Breast epithelium (tissue), 4 donors: ENCODE results near the gene GAPDH. TPM values are rescaled to one million over a fixed set of nuclear protein-coding genes. Genes with fewer than 3 reads are reported as not detected.
A peak's percentile ranks its signal among the peaks of the same experiment; 100 is the strongest.

ENCODE experiments used
- DNase-seq, 2 donors: peaks; one replicate each; pipeline ENCODE4 v3.0.0-alpha.2; 2019; ENCODE audit warnings: low spot score in 2 of 2
- H3K27ac ChIP-seq, 2 donors: fragments of 200-600 bp; sonication (generic) in 1 of 2; one replicate each; pipeline ENCODE4 v1.5.1; 2016 to 2019; ENCODE audit warnings: mild to moderate bottlenecking in 1 of 2
- H3K27me3 ChIP-seq, 2 donors: fragments of 200-600 bp; sonication (generic) in 1 of 2; one replicate each; pipeline versions ENCODE4 v1.5.1 to v1.6.0; 2017 to 2019; ENCODE audit warnings: control low read depth in 1 of 2, mild to moderate bottlenecking in 1 of 2
- H3K36me3 ChIP-seq: fragments of 200-600 bp; one replicate; pipeline ENCODE4 v1.5.1; 2019
- H3K4me1 ChIP-seq, 2 donors: fragments of 200-600 bp; sonication (generic); one replicate each; pipeline ENCODE4 v1.5.1; 2016 to 2019; ENCODE audit warnings: control low read depth in 1 of 2
- H3K4me3 ChIP-seq, 3 donors: fragments of 200-600 bp; sonication (generic); 1 replicate in 2 of 3; 2 replicates in 1 of 3; pipeline ENCODE4 v1.5.1; 2016 to 2019; ENCODE audit warnings: mild to moderate bottlenecking in 3 of 3, moderate library complexity in 2 of 3
- H3K9me3 ChIP-seq, 2 donors: fragments of 200-600 bp; sonication (generic) in 1 of 2; one replicate each; pipeline ENCODE4 v1.5.1; 2016 to 2019; ENCODE audit warnings: control low read depth in 1 of 2
- CTCF ChIP-seq, 3 donors: fragments of 450-650 bp; IDR thresholded peaks; one replicate each; pipeline ENCODE4 v1.5.1; 2016 to 2017; ENCODE audit warnings: antibody characterized with exemption in 3 of 3, mild to moderate bottlenecking in 3 of 3, moderate library complexity in 3 of 3
- POLR2A ChIP-seq: fragments of 450-650 bp; IDR thresholded peaks from one replicate; pipeline ENCODE4 v1.6.1; 2016; ENCODE audit warnings: antibody characterized with exemption, mild to moderate bottlenecking, moderate library complexity
- POLR2AphosphoS5 ChIP-seq, 3 donors: sonication (generic); formaldehyde crosslinking; IDR thresholded peaks; one replicate each; pipeline ENCODE4 v1.6.1; 2017; ENCODE audit warnings: antibody characterized with exemption in 3 of 3
- intact Hi-C: fragments of 100-400 bp; cut with DNase I; formaldehyde crosslinking; loops from one replicate; pipeline ENCODE4 v1.15.1; 2023; ENCODE audit warnings: low total_unique reads
- total RNA-seq, 3 donors: library from RNA; depleted of rRNA; stranded (reverse); fragments of >200 nt; gene quantifications; one replicate each; pipeline ENCODE4 v1.1.0, GENCODE V29; 2016

The GAPDH gene
- total RNA-seq, 3 donors from 2014 or later, result 1,134 to 1,818 (median 1,628) TPM

GRCh38 chr12:6550294-6551062 lies 16.2 kb downstream of the GAPDH start:
- H3K27ac ChIP-seq, result peak overlapping the region; percentile 85 to 88
- no peaks in the 10 kb centered on the region for H3K27me3 ChIP-seq
- H3K9me3 ChIP-seq, result no peaks in the 10 kb centered on the region
- H3K4me3 ChIP-seq, result peak overlapping the region in 2 of 3 donors; percentile 14 to 41
- H3K4me1 ChIP-seq, result peaks cover 22 to 41% of the 10 kb centered on the region in 2 donors
- intact Hi-C loops, result no loop called here
- H3K36me3 ChIP-seq, result no peaks in the 10 kb centered on the region
- TF ChIP-seq POLR2A (no peak), POLR2AphosphoS5 (IDR thresholded peaks at IDR 0.05) (no peak), CTCF (IDR thresholded peaks at IDR 0.05) (no peak)
- no peak for DNase-seq

GRCh38 chr12:6551063-6551461 lies 16.7 kb downstream of the GAPDH start:
- H3K9me3 ChIP-seq, result no peaks in the 10 kb centered on the region
- TF ChIP-seq CTCF (IDR thresholded peaks at IDR 0.05), result no peak
- TF ChIP-seq POLR2AphosphoS5 (IDR thresholded peaks at IDR 0.05), result peak in 1 of 3 donors; percentile 27
- H3K36me3 ChIP-seq, result no peaks in the 10 kb centered on the region
- H3K27me3 ChIP-seq, result no peaks in the 10 kb centered on the region
- DNase-seq, result no peak
- intact Hi-C loops, result no loop called here
- peak overlapping the region; percentile 7 to 41 (median 9) for H3K4me3 ChIP-seq
- H3K4me1 ChIP-seq, result peaks cover 22 to 41% of the 10 kb centered on the region in 2 donors
- peak overlapping the region; percentile 85 to 88 for H3K27ac ChIP-seq

- H3K4me1 ChIP-seq, result peaks cover 22 to 41% of the 10 kb centered on the region in 2 donors
- no peak for DNase-seq
- TF ChIP-seq CTCF (IDR thresholded peaks at IDR 0.05), result no peak
- no peak for TF ChIP-seq POLR2A
- TF ChIP-seq POLR2AphosphoS5 (IDR thresholded peaks at IDR 0.05), result no peak
Measured at GRCh38 chr12:6551496-6552139, 17.3 kb downstream of the GAPDH start.

DNA sequence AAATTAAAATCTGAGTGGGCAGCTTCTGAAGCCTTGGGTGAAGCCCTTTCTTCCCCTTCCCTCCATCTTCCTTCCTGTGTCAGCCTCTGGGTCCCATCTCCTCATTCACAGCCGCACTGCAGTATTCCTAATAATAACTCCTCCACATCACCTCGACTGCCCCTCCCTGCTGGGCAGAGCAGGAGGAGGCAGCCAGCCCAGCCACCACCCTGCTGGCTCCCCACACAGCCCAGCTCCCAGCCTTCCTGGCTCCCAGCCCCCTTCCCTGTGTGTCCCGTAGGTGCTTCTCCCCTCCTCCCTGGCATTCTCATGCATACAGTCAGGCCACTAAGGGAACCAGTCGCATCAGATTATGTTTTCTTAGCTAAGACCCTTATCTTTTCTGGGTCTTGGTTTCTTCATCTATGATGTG lies 17.8 kb downstream of the GAPDH start:
- no peak for TF ChIP-seq POLR2AphosphoS5 (IDR thresholded peaks at IDR 0.05)
- TF ChIP-seq POLR2A, result no peak
- TF ChIP-seq CTCF (IDR thresholded peaks at IDR 0.05), result no peak
- Histone ChIP-seq H3K27ac (peak overlapping the region; percentile 85 to 88), H3K4me1 (peaks cover 22 to 41% of the 10 kb centered on the region in 2 donors), H3K36me3 (no peaks in the 10 kb centered on the region), H3K27me3 (no peaks in the 10 kb centered on the region), H3K9me3 (no peaks in the 10 kb centered on the region), H3K4me3 (no peak overlapping the region)
- intact Hi-C loops, result no loop called here
- DNase-seq, result no peak

More at GRCh38 chr12:6551496-6552139, 17.3 kb downstream of the GAPDH start:
- intact Hi-C loops, result no loop called here
- H3K4me3 ChIP-seq, result peak overlapping the region; percentile 7 to 41 (median 9)
- H3K9me3 ChIP-seq, result no peaks in the 10 kb centered on the region
- no peaks in the 10 kb centered on the region for H3K27me3 ChIP-seq
- H3K27ac ChIP-seq, result peak overlapping the region; percentile 85 to 88
- H3K36me3 ChIP-seq, result no peaks in the 10 kb centered on the region
